ENCODE measurements around the gene CDK11A.
A peak's percentile ranks its signal among the peaks of the same experiment; 100 is the strongest.
"Not testable (repeated sequence)": the region's sequence is repeated elsewhere in the genome, so short reads cannot be mapped to it uniquely, and the experiment has no call there.

CDK11A gene

GRCh38 chr1:1726088-1726487 lies 1.9 kb upstream of the CDK11A start:
- not testable (repeated sequence) for H3K9me3 Mint-ChIP-seq; ATAC-seq (replicated peaks)
- H3K4me3 Mint-ChIP-seq = peak overlapping the region; percentile 40 to 53

GRCh38 chr1:1721201-1721600 lies 3.0 kb downstream of the CDK11A start:
- H3K27ac Mint-ChIP-seq = peak overlapping the region in 1 of 2 donors; percentile 19
- no peak for ATAC-seq (replicated peaks)
- H3K4me1 Mint-ChIP-seq (ENCODE audit: low read depth in 2 of 2) = peaks cover 0 to 7% of the 10 kb centered on the region in 2 donors
- H3K27me3 Mint-ChIP-seq = no peaks in the 10 kb centered on the region
- no peak overlapping the region for H3K4me3 Mint-ChIP-seq
- H3K9me3 Mint-ChIP-seq = no peaks in the 10 kb centered on the region
- peaks cover 46% of the 10 kb centered on the region for H3K36me3 Mint-ChIP-seq (ENCODE audit: insufficient read depth)
- DNase-seq = no peak

More at GRCh38 chr1:1726088-1726487, 1.9 kb upstream of the CDK11A start:
- H3K27me3 Mint-ChIP-seq; H3K4me1 Mint-ChIP-seq (ENCODE audit: low read depth in 2 of 2); H3K27ac Mint-ChIP-seq; DNase-seq: not testable (repeated sequence)
- peaks cover 22% of the 10 kb centered on the region for H3K36me3 Mint-ChIP-seq (ENCODE audit: insufficient read depth)

DNA sequence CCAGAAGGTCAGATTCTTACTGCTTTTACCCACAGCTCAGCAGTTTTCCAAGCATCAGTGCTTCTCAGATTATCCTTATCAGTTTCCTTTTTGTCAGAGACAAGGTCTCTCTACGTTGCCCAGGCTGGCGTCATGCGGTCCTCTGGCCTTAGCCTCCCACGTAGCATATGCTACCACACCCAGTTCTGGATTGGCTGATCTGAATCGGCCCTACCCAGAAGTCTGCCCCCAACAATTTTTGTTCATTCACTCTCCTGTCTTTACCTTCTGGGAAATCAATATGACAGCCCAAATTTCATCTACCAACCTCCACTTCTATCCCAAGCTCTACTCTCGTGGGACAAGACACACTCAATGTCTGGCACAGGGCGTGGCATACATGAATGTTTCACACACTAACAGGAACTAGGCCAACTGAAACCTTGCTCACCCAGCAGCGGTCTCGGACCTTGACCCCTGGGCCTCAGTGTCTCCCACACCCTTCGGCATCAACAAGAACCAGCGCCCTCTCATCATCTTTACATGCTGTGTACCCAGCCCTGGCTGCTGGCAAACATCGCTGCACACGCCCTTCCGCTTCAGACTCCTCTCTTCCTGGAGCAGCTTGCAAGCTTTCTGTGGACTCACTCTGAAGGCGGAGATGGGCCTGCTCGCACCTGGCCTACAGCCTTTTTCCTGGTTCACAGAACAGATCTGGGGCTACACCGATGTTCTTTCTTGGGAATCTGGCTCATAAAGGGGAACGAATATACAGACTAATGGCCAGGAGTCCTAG lies 8.9 kb downstream of the CDK11A start:
- H3K36me3 Mint-ChIP-seq (ENCODE audit: insufficient read depth) = peaks cover 34% of the 10 kb centered on the region
- H3K27ac Mint-ChIP-seq; ATAC-seq (replicated peaks); DNase-seq; H3K4me3 Mint-ChIP-seq; H3K4me1 Mint-ChIP-seq (ENCODE audit: low read depth in 2 of 2); H3K27me3 Mint-ChIP-seq; H3K9me3 Mint-ChIP-seq: not testable (repeated sequence)

DNA sequence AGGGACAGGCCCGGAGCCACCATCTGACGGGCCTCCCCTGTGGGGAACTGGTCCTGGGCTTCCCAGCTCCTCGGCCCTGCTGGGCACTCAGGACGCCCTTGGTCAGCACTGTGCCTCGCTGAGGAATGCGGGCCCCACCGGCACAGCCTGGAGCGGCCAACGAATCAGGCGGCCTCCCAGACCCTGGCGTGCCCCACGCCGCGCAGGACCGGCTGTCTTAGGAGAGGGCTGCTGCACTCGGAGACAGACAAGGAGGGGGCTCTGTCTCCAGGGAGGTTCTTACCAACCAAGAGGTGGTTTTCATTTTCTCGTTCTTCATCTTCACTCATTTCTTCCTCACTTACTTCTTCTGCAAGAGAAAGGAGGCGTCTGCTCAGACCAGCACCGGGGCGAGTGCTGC lies 16.3 kb downstream of the CDK11A start:
- not testable (repeated sequence) for DNase-seq

DNA sequence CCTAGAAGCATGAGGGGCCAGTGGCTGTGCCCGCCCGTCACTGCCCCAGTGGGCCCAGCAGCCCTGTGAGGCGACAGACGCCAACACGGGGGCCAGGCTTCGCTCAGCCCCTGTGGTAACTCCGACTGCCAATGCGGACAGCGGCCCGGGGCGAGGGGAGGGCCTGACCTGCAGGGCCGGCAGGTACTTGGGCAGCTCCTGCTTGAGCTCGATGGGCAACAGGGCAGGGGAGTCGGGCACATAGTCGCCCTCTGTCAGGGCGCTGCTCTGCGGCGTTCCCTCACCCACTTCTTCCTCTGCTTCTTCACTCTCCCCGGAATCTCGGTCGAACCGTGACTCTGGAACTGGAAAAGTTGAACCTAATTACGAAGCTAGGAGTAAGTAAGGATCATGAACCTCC lies 16.9 kb downstream of the CDK11A start:
- H3K27ac Mint-ChIP-seq; H3K4me3 Mint-ChIP-seq; H3K4me1 Mint-ChIP-seq (ENCODE audit: low read depth in 2 of 2); DNase-seq; H3K36me3 Mint-ChIP-seq (ENCODE audit: insufficient read depth); ATAC-seq (replicated peaks); H3K27me3 Mint-ChIP-seq; H3K9me3 Mint-ChIP-seq: not testable (repeated sequence)

More for the DNA sequence above, 16.3 kb downstream of the CDK11A start:
- H3K27ac Mint-ChIP-seq; H3K4me1 Mint-ChIP-seq (ENCODE audit: low read depth in 2 of 2); H3K9me3 Mint-ChIP-seq; H3K36me3 Mint-ChIP-seq (ENCODE audit: insufficient read depth); ATAC-seq (replicated peaks); H3K27me3 Mint-ChIP-seq; H3K4me3 Mint-ChIP-seq: not testable (repeated sequence)

DNA sequence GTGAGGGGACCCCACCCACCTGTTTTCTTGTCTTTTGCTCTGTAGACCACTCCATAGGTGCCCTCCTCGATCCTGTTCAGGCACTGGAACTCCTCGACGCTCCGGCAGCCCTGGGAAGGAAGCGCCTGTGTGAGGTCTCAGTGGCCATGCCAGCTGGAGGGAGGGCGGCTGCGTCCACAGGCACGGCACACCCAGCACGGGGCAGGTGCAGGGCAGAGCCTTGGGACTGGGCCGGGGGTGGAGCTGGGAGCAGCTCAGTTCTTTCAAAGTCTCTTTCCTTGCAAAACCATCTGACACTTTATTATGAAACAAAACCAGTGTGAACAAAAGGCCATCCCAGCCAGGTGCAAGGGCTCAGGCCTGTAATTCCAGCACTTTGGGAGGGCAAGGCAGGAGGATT lies 18.5 kb downstream of the CDK11A start:
- ATAC-seq (replicated peaks); DNase-seq: not testable (repeated sequence)

GRCh38 chr1:1704284-1704957 lies 19.7 kb downstream of the CDK11A start:
- H3K4me3 Mint-ChIP-seq; H3K4me1 Mint-ChIP-seq (ENCODE audit: low read depth in 2 of 2); DNase-seq; H3K27me3 Mint-ChIP-seq; H3K36me3 Mint-ChIP-seq (ENCODE audit: insufficient read depth); H3K9me3 Mint-ChIP-seq; H3K27ac Mint-ChIP-seq; ATAC-seq (replicated peaks): not testable (repeated sequence)

More for the DNA sequence above, 18.5 kb downstream of the CDK11A start:
- H3K27ac Mint-ChIP-seq; H3K27me3 Mint-ChIP-seq; H3K9me3 Mint-ChIP-seq; H3K4me3 Mint-ChIP-seq; H3K4me1 Mint-ChIP-seq (ENCODE audit: low read depth in 2 of 2); H3K36me3 Mint-ChIP-seq (ENCODE audit: insufficient read depth): not testable (repeated sequence)

- Mint-ChIP-seq H3K27ac (no peak overlapping the region), H3K27me3 (no peaks in the 10 kb centered on the region), H3K36me3 (ENCODE audit: insufficient read depth) (peaks cover 5% of the 10 kb centered on the region), H3K9me3 (no peaks in the 10 kb centered on the region), H3K4me3 (no peak overlapping the region), H3K4me1 (ENCODE audit: low read depth in 2 of 2) (no peaks in the 10 kb centered on the region)
- DNase-seq (no peak), ATAC-seq (replicated peaks) (no peak)
These were observed 20.4 kb downstream of the CDK11A start for GRCh38 chr1:1703796-1704195.

DNA sequence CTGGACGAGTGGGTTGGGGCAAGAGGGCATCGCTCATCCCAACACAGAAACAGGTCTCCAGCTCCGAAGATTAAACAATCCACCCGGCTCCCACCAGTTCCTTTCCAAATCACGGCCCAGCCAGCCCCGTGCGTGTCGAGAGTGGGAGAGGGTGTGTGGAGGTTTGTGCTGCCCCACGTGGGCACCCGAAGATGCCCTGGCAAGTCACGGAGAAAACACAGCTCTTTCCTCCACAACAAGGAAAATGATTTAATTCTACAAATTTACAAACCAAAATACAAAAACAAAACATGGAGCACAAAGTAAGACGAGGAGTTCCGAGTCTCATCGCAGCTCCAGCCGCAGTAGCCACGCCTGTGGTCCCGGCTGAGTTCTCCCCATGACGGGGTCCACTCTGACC lies 21.7 kb downstream of the CDK11A start:
- H3K4me3 Mint-ChIP-seq; H3K27me3 Mint-ChIP-seq; H3K9me3 Mint-ChIP-seq; H3K27ac Mint-ChIP-seq; H3K36me3 Mint-ChIP-seq (ENCODE audit: insufficient read depth); H3K4me1 Mint-ChIP-seq (ENCODE audit: low read depth in 2 of 2); ATAC-seq (replicated peaks); DNase-seq: not testable (repeated sequence)

DNA sequence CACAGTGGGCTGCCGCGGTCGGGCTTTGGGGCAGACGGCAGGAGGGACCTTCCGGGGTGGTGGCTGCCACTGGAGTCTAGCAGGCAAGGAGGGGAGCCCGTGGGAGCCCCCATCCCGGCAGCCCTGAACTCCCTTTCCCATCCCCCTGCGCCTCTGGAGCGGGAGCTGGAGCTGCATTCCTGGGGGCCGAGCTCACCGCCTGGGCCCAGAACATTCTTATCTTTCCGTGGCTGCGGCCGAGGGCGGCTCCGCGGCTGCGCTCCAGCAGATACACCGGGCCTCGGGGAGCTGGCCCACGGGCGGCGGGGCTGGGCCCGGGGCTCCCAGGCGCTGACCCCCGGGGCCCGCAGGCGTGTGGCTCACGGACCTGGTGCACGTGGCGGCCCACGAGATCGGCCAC lies 23.6 kb downstream of the CDK11A start:
- not testable (repeated sequence) for H3K9me3 Mint-ChIP-seq; H3K27ac Mint-ChIP-seq; H3K4me3 Mint-ChIP-seq; DNase-seq; ATAC-seq (replicated peaks); H3K27me3 Mint-ChIP-seq; H3K36me3 Mint-ChIP-seq (ENCODE audit: insufficient read depth); H3K4me1 Mint-ChIP-seq (ENCODE audit: low read depth in 2 of 2)

GRCh38 chr1:1700067-1700466 lies 24.1 kb downstream of the CDK11A start:
- H3K4me1 Mint-ChIP-seq (ENCODE audit: low read depth in 2 of 2); H3K27me3 Mint-ChIP-seq; DNase-seq; H3K36me3 Mint-ChIP-seq (ENCODE audit: insufficient read depth); H3K4me3 Mint-ChIP-seq; H3K9me3 Mint-ChIP-seq; H3K27ac Mint-ChIP-seq: not testable (repeated sequence)
- ATAC-seq (replicated peaks) = peak; percentile 68

DNA sequence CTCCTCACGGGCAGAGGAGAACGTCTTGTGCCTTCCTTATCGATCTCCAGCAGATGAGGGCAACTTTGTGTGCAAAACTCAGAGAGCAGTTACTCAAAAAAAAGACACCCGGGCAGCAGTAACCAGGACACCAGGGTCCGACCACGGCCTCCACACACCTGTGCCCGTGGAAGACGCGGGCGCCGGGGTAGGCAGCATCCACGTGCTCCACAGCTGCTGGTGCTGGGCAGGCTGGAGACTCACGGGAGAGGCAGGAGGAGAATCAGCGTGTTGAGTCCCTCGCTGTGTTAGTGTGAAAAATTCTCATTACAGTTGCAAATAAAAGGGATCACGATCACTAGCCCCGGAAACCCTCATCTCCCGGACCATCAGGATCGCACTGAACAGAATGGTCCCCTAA lies 25.1 kb downstream of the CDK11A start:
- not testable (repeated sequence) for H3K27me3 Mint-ChIP-seq; H3K4me1 Mint-ChIP-seq (ENCODE audit: low read depth in 2 of 2); DNase-seq

DNA sequence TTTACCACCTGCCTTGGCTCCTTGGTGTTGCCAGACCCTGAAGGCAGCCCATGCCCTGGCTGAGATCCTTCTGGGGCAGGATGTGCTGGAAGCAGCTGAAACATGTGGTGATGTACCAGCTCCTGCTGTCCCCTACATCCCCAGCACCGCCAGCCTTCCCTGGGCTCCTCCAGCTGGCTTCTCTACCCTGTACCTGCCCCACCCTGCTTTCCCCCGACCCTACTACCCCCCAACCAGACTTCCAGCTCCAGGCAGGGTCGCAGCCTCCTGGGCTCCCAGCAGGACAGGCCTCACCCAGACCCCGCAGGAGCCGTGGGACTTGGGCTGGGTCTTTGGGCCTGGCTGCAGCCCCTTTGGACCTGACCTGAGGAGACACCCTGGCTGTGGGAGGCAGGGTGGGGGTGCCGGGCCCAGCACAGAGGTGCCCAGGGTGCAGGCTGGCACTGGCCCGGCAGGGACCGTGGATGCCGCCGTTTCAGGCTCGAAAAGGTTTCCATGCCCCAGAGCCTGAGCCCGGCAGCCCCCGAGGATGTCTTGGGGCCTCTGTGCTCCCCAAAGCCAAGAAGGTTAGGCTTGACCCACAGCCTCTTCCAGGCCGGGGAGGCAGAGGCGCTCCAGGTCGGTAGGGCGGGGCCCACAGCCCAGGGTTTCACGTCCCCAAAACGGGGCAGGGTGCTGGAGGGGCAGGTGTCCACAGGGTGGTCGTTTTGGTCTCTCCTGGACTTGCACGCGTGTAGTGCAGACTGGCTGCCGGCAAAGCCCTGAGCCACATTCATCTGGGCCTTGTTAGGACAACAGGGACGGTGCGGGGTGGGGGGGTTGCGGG lies 26.6 kb downstream of the CDK11A start:
- H3K9me3 Mint-ChIP-seq; H3K27me3 Mint-ChIP-seq; H3K4me1 Mint-ChIP-seq (ENCODE audit: low read depth in 2 of 2); H3K27ac Mint-ChIP-seq; H3K36me3 Mint-ChIP-seq (ENCODE audit: insufficient read depth); ATAC-seq (replicated peaks); DNase-seq; H3K4me3 Mint-ChIP-seq: not testable (repeated sequence)

More for the DNA sequence above, 25.1 kb downstream of the CDK11A start:
- H3K9me3 Mint-ChIP-seq; H3K36me3 Mint-ChIP-seq (ENCODE audit: insufficient read depth); H3K27ac Mint-ChIP-seq; H3K4me3 Mint-ChIP-seq; ATAC-seq (replicated peaks): not testable (repeated sequence)
